Astrocyte (in vitro differentiated cells and primary cell): ENCODE measurements around the gene TMEM154.

Experiments used
- CTCF ChIP-seq: IDR thresholded peaks from 2 replicates; pipeline ENCODE4 v1.5.1; 2011; ENCODE audit warnings: low read depth, mild to moderate bottlenecking, inconsistent platforms, low read length, moderate library complexity; ENCODE audit not compliant: insufficient read depth
- EZH2 ChIP-seq: IDR thresholded peaks from 2 replicates; pipeline ENCODE4 v1.6.1; 2012; ENCODE audit warnings: mild to moderate bottlenecking, low read length, inconsistent platforms; ENCODE audit not compliant: insufficient read depth

- TF ChIP-seq CTCF (no peak), EZH2 (no peak)
Observed at GRCh38 chr4:152634110-152634760, 45.6 kb downstream of the TMEM154 start.
